GM12878 (cell line): ENCODE data around the gene CAND1.

Experiments
- CBX5 ChIP-seq: sonication (generic); IDR thresholded peaks from 2 replicates; pipeline ENCODE4 v1.6.1; 2016; ENCODE audit warnings: low read depth, moderate library complexity, mild to moderate bottlenecking, inconsistent platforms
- CHD4 ChIP-seq: fragments of 200-600 bp; sonication (generic); IDR thresholded peaks from 2 replicates; pipeline ENCODE4 v1.6.1; 2016; ENCODE audit warnings: mild to moderate bottlenecking
- DPF2 ChIP-seq: fragments of 450-650 bp; IDR thresholded peaks from 2 replicates; pipeline ENCODE4 v1.6.1; 2017; ENCODE audit warnings: mild to moderate bottlenecking
- NR2C1 ChIP-seq: fragments of 450-650 bp; IDR thresholded peaks from 2 replicates; pipeline ENCODE4 v1.6.1; 2017; ENCODE audit warnings: antibody characterized with exemption, mild to moderate bottlenecking, moderate library complexity
- POLR2A ChIP-seq: IDR thresholded peaks from 2 replicates; pipeline ENCODE4 v1.6.1; 2011; ENCODE audit warnings: low read depth, mild to moderate bottlenecking, low read length
- POLR2AphosphoS5 ChIP-seq: IDR thresholded peaks from 2 replicates; pipeline ENCODE4 v1.6.1; 2011; ENCODE audit warnings: mild to moderate bottlenecking, low read length, inconsistent platforms
- RFX5 ChIP-seq: IDR thresholded peaks from 2 replicates; pipeline ENCODE4 v1.6.1; 2011; ENCODE audit warnings: low read depth, low read length, improper control_type of control experiment
- TF ChIP-seq, protein P1 (sequence below): IDR thresholded peaks from 2 replicates; pipeline ENCODE4 v1.6.1; 2011; ENCODE audit warnings: low read depth, mild to moderate bottlenecking, low read length, moderate library complexity, borderline replicate concordance; ENCODE audit errors: extremely low read depth
- TF ChIP-seq, protein P2 (sequence below), 3 experiments: IDR thresholded peaks in 2 of 3; conservative IDR thresholded peaks in 1 of 3; 2 replicates each; pipeline ENCODE4 v1.5.1; 2011; ENCODE audit warnings: low read depth in 3 of 3, low read length in 3 of 3, mild to moderate bottlenecking in 3 of 3, control low read depth in 2 of 3, moderate library complexity in 2 of 3, inconsistent platforms in 1 of 3, mixed read lengths in 1 of 3; ENCODE audit not compliant: control insufficient read depth in 2 of 3, insufficient read depth in 1 of 3; ENCODE audit errors: extremely low read depth in 1 of 3
- TF ChIP-seq, protein P3 (sequence below): fragments of 450-650 bp; formaldehyde crosslinking; IDR thresholded peaks from 2 replicates; pipeline ENCODE4 v1.5.0; 2022; ENCODE audit warnings: mild to moderate bottlenecking, missing genetic modification characterization

DNA sequence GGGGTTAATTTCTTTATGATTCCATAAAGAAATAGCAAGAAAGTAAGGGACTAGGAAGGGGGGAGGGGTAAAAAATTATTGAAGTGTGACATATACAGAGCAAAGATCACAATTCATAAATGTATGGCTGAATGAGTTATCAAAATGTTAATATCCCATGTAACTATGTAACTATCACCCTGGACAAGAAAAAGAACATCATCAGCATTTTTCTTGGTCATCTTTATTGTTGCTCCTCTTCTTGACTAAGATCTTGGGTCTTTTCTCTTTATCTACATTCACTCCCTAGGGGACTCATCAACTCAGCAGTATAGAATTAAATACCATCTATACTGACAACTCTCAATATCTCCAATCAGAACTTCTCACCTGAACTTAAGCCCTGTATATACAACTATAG is 57.5 kb downstream of the CAND1 start:
- TF ChIP-seq, protein P1, sequence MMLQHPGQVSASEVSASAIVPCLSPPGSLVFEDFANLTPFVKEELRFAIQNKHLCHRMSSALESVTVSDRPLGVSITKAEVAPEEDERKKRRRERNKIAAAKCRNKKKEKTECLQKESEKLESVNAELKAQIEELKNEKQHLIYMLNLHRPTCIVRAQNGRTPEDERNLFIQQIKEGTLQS = no peak
- no peak for TF ChIP-seq NR2C1
- TF ChIP-seq CBX5 = no peak
- TF ChIP-seq CHD4 = no peak
- TF ChIP-seq, protein P2, sequence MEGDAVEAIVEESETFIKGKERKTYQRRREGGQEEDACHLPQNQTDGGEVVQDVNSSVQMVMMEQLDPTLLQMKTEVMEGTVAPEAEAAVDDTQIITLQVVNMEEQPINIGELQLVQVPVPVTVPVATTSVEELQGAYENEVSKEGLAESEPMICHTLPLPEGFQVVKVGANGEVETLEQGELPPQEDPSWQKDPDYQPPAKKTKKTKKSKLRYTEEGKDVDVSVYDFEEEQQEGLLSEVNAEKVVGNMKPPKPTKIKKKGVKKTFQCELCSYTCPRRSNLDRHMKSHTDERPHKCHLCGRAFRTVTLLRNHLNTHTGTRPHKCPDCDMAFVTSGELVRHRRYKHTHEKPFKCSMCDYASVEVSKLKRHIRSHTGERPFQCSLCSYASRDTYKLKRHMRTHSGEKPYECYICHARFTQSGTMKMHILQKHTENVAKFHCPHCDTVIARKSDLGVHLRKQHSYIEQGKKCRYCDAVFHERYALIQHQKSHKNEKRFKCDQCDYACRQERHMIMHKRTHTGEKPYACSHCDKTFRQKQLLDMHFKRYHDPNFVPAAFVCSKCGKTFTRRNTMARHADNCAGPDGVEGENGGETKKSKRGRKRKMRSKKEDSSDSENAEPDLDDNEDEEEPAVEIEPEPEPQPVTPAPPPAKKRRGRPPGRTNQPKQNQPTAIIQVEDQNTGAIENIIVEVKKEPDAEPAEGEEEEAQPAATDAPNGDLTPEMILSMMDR (IDR thresholded peaks at IDR 0.05 in 2 of 3, conservative IDR thresholded peaks at IDR 0.05 in 1 of 3; ENCODE audit: control insufficient read depth in 2 of 3, extremely low read depth in 1 of 3, insufficient read depth in 1 of 3, low read depth in 3 of 3, low read length in 3 of 3) = no peak
- TF ChIP-seq, protein P3, sequence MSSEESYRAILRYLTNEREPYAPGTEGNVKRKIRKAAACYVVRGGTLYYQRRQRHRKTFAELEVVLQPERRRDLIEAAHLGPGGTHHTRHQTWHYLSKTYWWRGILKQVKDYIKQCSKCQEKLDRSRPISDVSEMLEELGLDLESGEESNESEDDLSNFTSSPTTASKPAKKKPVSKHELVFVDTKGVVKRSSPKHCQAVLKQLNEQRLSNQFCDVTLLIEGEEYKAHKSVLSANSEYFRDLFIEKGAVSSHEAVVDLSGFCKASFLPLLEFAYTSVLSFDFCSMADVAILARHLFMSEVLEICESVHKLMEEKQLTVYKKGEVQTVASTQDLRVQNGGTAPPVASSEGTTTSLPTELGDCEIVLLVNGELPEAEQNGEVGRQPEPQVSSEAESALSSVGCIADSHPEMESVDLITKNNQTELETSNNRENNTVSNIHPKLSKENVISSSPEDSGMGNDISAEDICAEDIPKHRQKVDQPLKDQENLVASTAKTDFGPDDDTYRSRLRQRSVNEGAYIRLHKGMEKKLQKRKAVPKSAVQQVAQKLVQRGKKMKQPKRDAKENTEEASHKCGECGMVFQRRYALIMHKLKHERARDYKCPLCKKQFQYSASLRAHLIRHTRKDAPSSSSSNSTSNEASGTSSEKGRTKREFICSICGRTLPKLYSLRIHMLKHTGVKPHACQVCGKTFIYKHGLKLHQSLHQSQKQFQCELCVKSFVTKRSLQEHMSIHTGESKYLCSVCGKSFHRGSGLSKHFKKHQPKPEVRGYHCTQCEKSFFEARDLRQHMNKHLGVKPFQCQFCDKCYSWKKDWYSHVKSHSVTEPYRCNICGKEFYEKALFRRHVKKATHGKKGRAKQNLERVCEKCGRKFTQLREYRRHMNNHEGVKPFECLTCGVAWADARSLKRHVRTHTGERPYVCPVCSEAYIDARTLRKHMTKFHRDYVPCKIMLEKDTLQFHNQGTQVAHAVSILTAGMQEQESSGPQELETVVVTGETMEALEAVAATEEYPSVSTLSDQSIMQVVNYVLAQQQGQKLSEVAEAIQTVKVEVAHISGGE (CRISPR knock-in tag) = no peak
- no peak for TF ChIP-seq RFX5
- TF ChIP-seq DPF2 = no peak
- no peak for TF ChIP-seq POLR2A
- no peak for TF ChIP-seq POLR2AphosphoS5
